Thoracic aorta (tissue), 2 donors: ENCODE data around the gene HSPH1. TPM values are rescaled to one million over a fixed set of nuclear protein-coding genes. Genes with fewer than 3 reads are reported as not detected.

Experiments
- ATAC-seq: fragments of 150-250 bp; one replicate; pipeline ENCODE4 v1.8.0; 2017; ENCODE audit warnings: low read depth; ENCODE audit not compliant: insufficient number of reproducible peaks, low FRiP score
- DNase-seq: peaks from one replicate; pipeline ENCODE4 v3.0.0-alpha.2; 2020; ENCODE audit warnings: low spot score
- H3K27ac ChIP-seq, 2 donors: fragments of 200-600 bp; sonication (generic); 1 replicate in 1 of 2; 2 replicates in 1 of 2; pipeline ENCODE4 v1.5.1; 2016; ENCODE audit warnings: mild to moderate bottlenecking in 2 of 2, moderate library complexity in 2 of 2
- H3K27me3 ChIP-seq: fragments of 200-600 bp; sonication (generic); replicated peaks from 2 replicates; pipeline ENCODE4 v1.6.0; 2016; ENCODE audit warnings: mild to moderate bottlenecking; ENCODE audit not compliant: insufficient read depth
- H3K36me3 ChIP-seq: fragments of 200-600 bp; sonication (generic); one replicate; pipeline ENCODE4 v1.5.1; 2016
- H3K4me1 ChIP-seq, 2 donors: fragments of 200-600 bp; sonication (generic); 1 replicate in 1 of 2; 2 replicates in 1 of 2; pipeline versions ENCODE4 v1.5.1 to v1.6.0; 2016; ENCODE audit warnings: low read depth in 2 of 2, mild to moderate bottlenecking in 1 of 2; ENCODE audit not compliant: control insufficient read depth in 1 of 2
- H3K4me3 ChIP-seq: fragments of 200-600 bp; sonication (generic); 2 replicates; pipeline ENCODE4 v1.5.1; 2016; ENCODE audit warnings: mild to moderate bottlenecking
- H3K9me3 ChIP-seq: fragments of 200-600 bp; sonication (generic); 2 replicates; pipeline ENCODE4 v1.5.1; 2016
- CTCF ChIP-seq: fragments of 200-600 bp; sonication (generic); IDR thresholded peaks from one replicate; pipeline ENCODE4 v1.5.1; 2019; ENCODE audit warnings: antibody characterized with exemption
- total RNA-seq, 2 donors: library from RNA; depleted of rRNA; stranded (reverse); fragments of >200 nt; gene quantifications; one replicate each; pipeline versions ENCODE4 v1.1.0 to v1.2.3, GENCODE V29; 2016

HSPH1 gene
- total RNA-seq, 2 donors from 2014 or later: 21.4 to 52.7 TPM

- no peak for TF ChIP-seq CTCF
- no peaks in the 10 kb centered on the region for H3K27me3 ChIP-seq
Observed at GRCh38 chr13:31136724-31137123, 25.0 kb downstream of the HSPH1 start.

GRCh38 chr13:31134039-31134711 lies 27.5 kb downstream of the HSPH1 start:
- H3K9me3 ChIP-seq: no peaks in the 10 kb centered on the region
- no peak for DNase-seq
- H3K36me3 ChIP-seq: peaks cover 24% of the 10 kb centered on the region
- ATAC-seq: no peak
- TF ChIP-seq CTCF: no peak
- H3K27ac ChIP-seq: no peak overlapping the region
- no peaks in the 10 kb centered on the region for H3K27me3 ChIP-seq
- H3K4me1 ChIP-seq: no peaks in the 10 kb centered on the region
- H3K4me3 ChIP-seq: no peak overlapping the region

More at GRCh38 chr13:31136724-31137123, 25.0 kb downstream of the HSPH1 start:
- DNase-seq (no peak), ATAC-seq (no peak)
- H3K4me3 ChIP-seq: no peak overlapping the region
- no peaks in the 10 kb centered on the region for H3K9me3 ChIP-seq
- peaks cover 31% of the 10 kb centered on the region for H3K36me3 ChIP-seq
- H3K4me1 ChIP-seq: no peaks in the 10 kb centered on the region
- H3K27ac ChIP-seq: no peak overlapping the region

- peaks cover 20% of the 10 kb centered on the region for H3K36me3 ChIP-seq
Observed at GRCh38 chr13:31133621-31134020, 28.1 kb downstream of the HSPH1 start.

GRCh38 chr13:31131470-31131961 lies 30.2 kb downstream of the HSPH1 start:
- Histone ChIP-seq H3K4me1 (no peaks in the 10 kb centered on the region), H3K4me3 (no peak overlapping the region), H3K36me3 (peaks cover 6% of the 10 kb centered on the region), H3K27ac (no peak overlapping the region), H3K9me3 (no peaks in the 10 kb centered on the region), H3K27me3 (no peaks in the 10 kb centered on the region)
- no peak for ATAC-seq
- no peak for TF ChIP-seq CTCF
- no peak for DNase-seq

More at GRCh38 chr13:31133621-31134020, 28.1 kb downstream of the HSPH1 start:
- ATAC-seq (no peak), DNase-seq (no peak)
- Histone ChIP-seq H3K27me3 (no peaks in the 10 kb centered on the region), H3K4me3 (no peak overlapping the region), H3K4me1 (no peaks in the 10 kb centered on the region), H3K27ac (no peak overlapping the region), H3K9me3 (no peaks in the 10 kb centered on the region)
- no peak for TF ChIP-seq CTCF

- Histone ChIP-seq H3K27me3 (no peaks in the 10 kb centered on the region), H3K36me3 (no peaks in the 10 kb centered on the region), H3K27ac (no peak overlapping the region), H3K9me3 (no peaks in the 10 kb centered on the region), H3K4me1 (no peaks in the 10 kb centered on the region), H3K4me3 (no peak overlapping the region)
- TF ChIP-seq CTCF: no peak
- ATAC-seq (no peak), DNase-seq (no peak)
Observed at GRCh38 chr13:31129419-31129818, 32.3 kb downstream of the HSPH1 start.
